Sigmoid colon (tissue), 4 donors: ENCODE results near the gene PDHX.

Experiments
- EP300 ChIP-seq, 4 donors: sonication (generic); formaldehyde crosslinking; IDR thresholded peaks; one replicate each; pipeline ENCODE4 v1.6.1; 2017; ENCODE audit warnings: antibody characterized with exemption in 4 of 4
- POLR2A ChIP-seq, 2 donors: fragments of 450-650 bp; IDR thresholded peaks; one replicate each; pipeline ENCODE4 v1.6.1; 2016; ENCODE audit warnings: antibody characterized with exemption in 2 of 2, mild to moderate bottlenecking in 2 of 2, moderate library complexity in 2 of 2
- POLR2AphosphoS5 ChIP-seq, 4 donors: sonication (generic); formaldehyde crosslinking; IDR thresholded peaks; one replicate each; pipeline ENCODE4 v1.6.1; 2017; ENCODE audit warnings: antibody characterized with exemption in 4 of 4
- TF ChIP-seq, protein P1 (sequence below), 4 experiments: fragments of 450-650 bp in 3 of 4; fragments of 200-600 bp in 1 of 4; IDR thresholded peaks; one replicate each; pipeline ENCODE4 v1.5.1; 2016 to 2019; ENCODE audit warnings: antibody characterized with exemption in 4 of 4, mild to moderate bottlenecking in 3 of 4, moderate library complexity in 2 of 4

DNA sequence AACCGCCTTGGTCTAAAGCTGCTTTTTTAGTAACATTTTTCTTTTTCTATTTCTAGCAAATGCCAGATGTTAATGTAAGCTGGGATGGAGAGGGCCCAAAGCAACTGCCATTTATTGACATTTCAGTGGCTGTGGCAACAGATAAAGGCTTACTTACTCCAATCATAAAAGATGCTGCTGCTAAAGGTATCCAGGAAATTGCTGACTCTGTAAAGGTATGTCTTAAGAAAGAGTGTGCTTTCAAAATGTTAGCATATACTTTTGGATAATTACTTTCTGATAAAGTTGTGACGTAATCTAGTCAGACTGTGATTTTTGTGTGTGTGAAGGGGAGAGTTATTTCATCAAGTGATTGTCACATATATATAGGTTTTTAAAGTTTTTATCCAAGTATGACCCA, 68.1 kb downstream of the PDHX start:
- TF ChIP-seq, protein P1, sequence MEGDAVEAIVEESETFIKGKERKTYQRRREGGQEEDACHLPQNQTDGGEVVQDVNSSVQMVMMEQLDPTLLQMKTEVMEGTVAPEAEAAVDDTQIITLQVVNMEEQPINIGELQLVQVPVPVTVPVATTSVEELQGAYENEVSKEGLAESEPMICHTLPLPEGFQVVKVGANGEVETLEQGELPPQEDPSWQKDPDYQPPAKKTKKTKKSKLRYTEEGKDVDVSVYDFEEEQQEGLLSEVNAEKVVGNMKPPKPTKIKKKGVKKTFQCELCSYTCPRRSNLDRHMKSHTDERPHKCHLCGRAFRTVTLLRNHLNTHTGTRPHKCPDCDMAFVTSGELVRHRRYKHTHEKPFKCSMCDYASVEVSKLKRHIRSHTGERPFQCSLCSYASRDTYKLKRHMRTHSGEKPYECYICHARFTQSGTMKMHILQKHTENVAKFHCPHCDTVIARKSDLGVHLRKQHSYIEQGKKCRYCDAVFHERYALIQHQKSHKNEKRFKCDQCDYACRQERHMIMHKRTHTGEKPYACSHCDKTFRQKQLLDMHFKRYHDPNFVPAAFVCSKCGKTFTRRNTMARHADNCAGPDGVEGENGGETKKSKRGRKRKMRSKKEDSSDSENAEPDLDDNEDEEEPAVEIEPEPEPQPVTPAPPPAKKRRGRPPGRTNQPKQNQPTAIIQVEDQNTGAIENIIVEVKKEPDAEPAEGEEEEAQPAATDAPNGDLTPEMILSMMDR (IDR thresholded peaks at IDR 0.05), result no peak
- TF ChIP-seq EP300 (IDR thresholded peaks at IDR 0.05) (no peak), POLR2AphosphoS5 (IDR thresholded peaks at IDR 0.05) (no peak), POLR2A (IDR thresholded peaks at IDR 0.05) (no peak)
